Keratinocyte (primary cell): ENCODE data around the gene MAD2L1.

Source experiments
- CTCF ChIP-seq, 3 experiments: IDR thresholded peaks in 1 of 3; conservative IDR thresholded peaks in 1 of 3; optimal IDR thresholded peaks in 1 of 3; 2 replicates in 2 of 3; 3 replicates in 1 of 3; pipeline versions ENCODE3 to v1.5.1; 2011; ENCODE audit warnings: low read length in 3 of 3, mild to moderate bottlenecking in 3 of 3, moderate library complexity in 2 of 3, control low read depth in 1 of 3, inconsistent platforms in 1 of 3; ENCODE audit not compliant: insufficient read depth in 2 of 3; ENCODE audit errors: extremely low read depth in 1 of 3
- EZH2 ChIP-seq: IDR thresholded peaks from one replicate; pipeline ENCODE4 v1.6.1; 2012; ENCODE audit warnings: inconsistent platforms, mild to moderate bottlenecking, low read length, moderate library complexity

DNA sequence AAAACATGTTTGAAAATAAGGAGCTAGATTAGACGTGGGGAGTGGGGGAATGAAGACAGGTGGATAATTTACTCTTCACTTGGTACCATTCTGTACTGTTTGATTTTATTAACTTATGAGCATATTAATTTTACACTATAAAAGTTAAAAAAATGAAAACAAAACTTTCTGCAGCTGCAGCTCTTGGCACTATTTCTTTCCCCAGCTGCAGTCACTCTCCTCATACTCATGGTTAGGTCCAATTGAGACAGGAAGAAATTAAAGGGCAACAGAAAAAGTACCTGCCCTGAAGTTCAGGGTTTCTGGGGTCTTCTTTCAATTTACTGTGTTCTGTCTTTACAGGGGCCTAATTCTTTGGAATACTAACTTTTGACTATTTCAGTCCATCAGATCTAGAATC, 15.4 kb downstream of the MAD2L1 start:
- TF ChIP-seq CTCF (optimal IDR thresholded peaks at IDR 0.05 in 1 of 3, IDR thresholded peaks at IDR 0.05 in 1 of 3, conservative IDR thresholded peaks at IDR 0.05 in 1 of 3; ENCODE audit: extremely low read depth in 1 of 3, insufficient read depth in 2 of 3, low read length in 3 of 3) (no peak), EZH2 (no peak)
